ENCODE measurements around the gene ADPRH. TPM values are rescaled to one million over a fixed set of nuclear protein-coding genes. Genes with fewer than 3 reads are reported as not detected.

The ADPRH gene
- total and polyA plus RNA-seq, 10 of the 15 experiments (the other 5 are each of a cell fraction or from before 2014, with no cell fraction given) = 2.3 to 32.6 (median 19.0) TPM

- ChIA-PET POLR2A (interaction anchor here (0.5 to 10.4 kb wide), 22 partner anchors 12 to 343 kb away, joined by 3 to 133 read pairs (median 9); partner anchors contain the start of genes ADPRH, CD80, COX17 and TIMMDC1), CTCF (interaction anchor here (0.6 to 9.5 kb wide), 44 partner anchors 9 to 494 kb away, joined by 3 to 296 read pairs (median 6); partner anchors contain the start of genes ADPRH, B4GALT4, CD80 and COX17), RAD21 (ENCODE audit: unreplicated experiment) (interaction anchor here (0.6 to 7.2 kb wide), 36 partner anchors 14 to 817 kb away, joined by 3 to 239 read pairs (median 8); partner anchors contain the start of genes ADPRH, ARHGAP31, CD80 and COX17), SMC1A (ENCODE audit: uncharacterized antibody, unreplicated experiment) (interaction anchor here (0.6 to 7.6 kb wide), 35 partner anchors 12 to 789 kb away, joined by 3 to 329 read pairs (median 6); partner anchors contain the start of genes ADPRH, CD80, COX17 and TIMMDC1)
- BruUV-seq (replicated peaks) = no TSS peak
- Histone ChIP-seq H3K9me3 (replicated peaks; ENCODE audit: control insufficient read depth, insufficient read depth, low read length) (no peaks in the 10 kb centered on the region), H3K79me2 (ENCODE audit: control insufficient read depth, insufficient read depth, low read length) (peaks cover 25% of the 10 kb centered on the region), H2AFZ (ENCODE audit: control insufficient read depth, low read depth, low read length) (peak overlapping the region; percentile 68), H4K20me1 (ENCODE audit: control insufficient read depth, insufficient read depth) (no peaks in the 10 kb centered on the region), H3K36me3 (ENCODE audit: control insufficient read depth in 2 of 2, insufficient read depth in 2 of 2, low read length in 1 of 2) (no peaks in the 10 kb centered on the region), H3K27me3 (replicated peaks in 1 of 2; ENCODE audit: control insufficient read depth in 2 of 2, insufficient read depth in 2 of 2, low read length in 1 of 2) (no peaks in the 10 kb centered on the region), H3K4me3 (no peak overlapping the region), H3K4me2 (ENCODE audit: control insufficient read depth, insufficient read depth) (peak overlapping the region; percentile 80), H3K27ac (ENCODE audit: control insufficient read depth, insufficient read depth) (peak overlapping the region; percentile 87), H3K9ac (ENCODE audit: control insufficient read depth, insufficient read depth, low read length) (peak overlapping the region; percentile 80), H3K4me1 (ENCODE audit: control insufficient read depth, insufficient read depth, low read length) (peaks cover 62% of the 10 kb centered on the region)
- intact Hi-C loops (cut with micrococcal nuclease; ENCODE audit: unreplicated experiment) = loop anchor here (1.0 kb wide), 3 partner anchors 38 to 97 kb away; partner anchors contain the start of gene COX17
- ATAC-seq = peak; percentile 81
- DNase-seq (ENCODE audit: low read depth, low spot score) = peak; percentile 85
- 21% methylated on average over 5 of the region's 5 CpGs for WGBS (ENCODE audit: insufficient coverage, insufficient replicate concordance, low lambda C conversion rate, missing lambda C conversion rate)
- FAIRE-seq = peak; percentile 23
- in situ Hi-C loops (cut with MboI) = no loop called here
- TF ChIP-seq KAT2A (conservative IDR thresholded peaks at IDR 0.05; ENCODE audit: control insufficient read depth, low read depth, low read length) (no peak), CREB1 (IDR thresholded peaks at IDR 0.05; ENCODE audit: low read depth) (0 out of 2 replicates have a peak, but pooled peaks have one; percentile 10), MTA2 (IDR thresholded peaks at IDR 0.05; ENCODE audit: low read depth) (peak; percentile 49; the same call in 1 of the 2 replicates), ZNF217 (IDR thresholded peaks at IDR 0.05) (no peak), TAF1 (IDR thresholded peaks at IDR 0.05; ENCODE audit: borderline replicate concordance, low read depth, low read length) (peak; percentile 22), HDAC2 (IDR thresholded peaks at IDR 0.05) (no peak), PML (IDR thresholded peaks at IDR 0.05; ENCODE audit: low read length) (no peak), RELB (IDR thresholded peaks at IDR 0.05; ENCODE audit: low read depth) (no peak; the same call in 1 of the 2 replicates), TARDBP (IDR thresholded peaks at IDR 0.05; ENCODE audit: borderline replicate concordance) (no peak), HDGF (IDR thresholded peaks at IDR 0.05) (peak; percentile 68), ATF3 (IDR thresholded peaks at IDR 0.05; ENCODE audit: borderline replicate concordance, extremely low read depth, low read depth, low read length) (no peak), GATAD2B (conservative IDR thresholded peaks at IDR 0.05; ENCODE audit: low read depth) (peak; percentile 80; the same call in 1 of the 2 replicates), SIN3A (IDR thresholded peaks at IDR 0.05; ENCODE audit: low read depth, low read length) (no peak; the same call in 1 of the 2 replicates), WRNIP1 (IDR thresholded peaks at IDR 0.05; ENCODE audit: borderline replicate concordance, low read depth, low read length) (no peak), MTA3 (IDR thresholded peaks at IDR 0.05; ENCODE audit: borderline replicate concordance, low read length) (no peak), SMAD5 (IDR thresholded peaks at IDR 0.05; ENCODE audit: low read depth) (no peak), ZNF24 (IDR thresholded peaks at IDR 0.05) (no peak; the same call in 1 of the 2 replicates), NFXL1 (IDR thresholded peaks at IDR 0.05; ENCODE audit: borderline replicate concordance) (no peak), SMAD1 (IDR thresholded peaks at IDR 0.05; ENCODE audit: low read depth, partially characterized antibody) (no peak), CEBPB (IDR thresholded peaks at IDR 0.05; ENCODE audit: borderline replicate concordance in 1 of 2, low read depth in 2 of 2, low read length in 2 of 2) (no peak), RAD21 (IDR thresholded peaks at IDR 0.05; ENCODE audit: insufficient read depth, low read depth, low read length) (peak; percentile 82), ASH2L (IDR thresholded peaks at IDR 0.05; ENCODE audit: borderline replicate concordance, low read depth) (no peak), RUNX3 (IDR thresholded peaks at IDR 0.05; ENCODE audit: low read length) (peak; percentile 44; the same call in 1 of the 2 replicates), E2F4 (IDR thresholded peaks at IDR 0.05; ENCODE audit: low read depth, low read length) (no peak)
These were observed 21.4 kb downstream of the ADPRH start for GRCh38 chr3:119600732-119601131.
